GM19324 (cell line): ENCODE measurements around the gene ANKS1A.

Experiments used
- ATAC-seq: cut with Tn5 transposase; IDR thresholded peaks from one replicate; pipeline ENCODE4 v1.9.1; 2021; ENCODE audit warnings: mild to moderate bottlenecking, moderate library complexity; ENCODE audit not compliant: unreplicated experiment, low FRiP score

Gene ANKS1A

GRCh38 chr6:35078896-35079295 is 189.8 kb downstream of the ANKS1A start:
- ATAC-seq: no peak

GRCh38 chr6:35079311-35080000 is 190.4 kb downstream of the ANKS1A start:
- no peak for ATAC-seq

DNA sequence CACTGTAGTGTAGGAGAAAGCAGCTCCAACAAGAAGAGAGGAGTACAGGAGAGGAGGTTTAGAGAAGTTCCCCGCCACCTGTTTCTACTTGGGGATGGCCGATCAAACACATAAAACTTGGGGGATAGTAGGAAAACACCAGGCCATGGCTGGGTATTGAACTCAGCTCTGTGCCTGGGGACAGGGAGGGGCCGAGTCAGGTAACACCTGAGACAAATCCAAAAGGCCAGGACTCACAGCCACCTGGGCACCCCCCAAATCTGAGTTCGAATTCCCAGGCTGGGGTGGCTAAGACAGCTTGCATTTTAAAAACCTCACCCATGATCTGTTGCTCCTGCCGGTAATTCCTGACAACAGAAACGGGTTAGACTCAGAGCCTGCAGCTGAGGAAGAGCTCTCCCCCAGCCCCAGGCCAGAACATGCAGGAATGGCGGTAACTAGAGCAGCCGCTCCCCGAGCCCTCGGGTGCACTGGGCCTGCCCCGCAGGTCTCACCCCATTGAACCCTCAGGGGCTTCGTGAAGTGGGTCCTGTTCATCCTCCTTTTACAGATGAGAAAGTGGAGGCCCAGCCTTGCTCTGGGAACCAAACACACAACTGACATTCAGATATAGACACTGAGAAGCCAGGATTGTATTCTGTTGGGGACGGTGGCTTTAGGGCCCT is 191.1 kb downstream of the ANKS1A start:
- ATAC-seq: no peak

DNA sequence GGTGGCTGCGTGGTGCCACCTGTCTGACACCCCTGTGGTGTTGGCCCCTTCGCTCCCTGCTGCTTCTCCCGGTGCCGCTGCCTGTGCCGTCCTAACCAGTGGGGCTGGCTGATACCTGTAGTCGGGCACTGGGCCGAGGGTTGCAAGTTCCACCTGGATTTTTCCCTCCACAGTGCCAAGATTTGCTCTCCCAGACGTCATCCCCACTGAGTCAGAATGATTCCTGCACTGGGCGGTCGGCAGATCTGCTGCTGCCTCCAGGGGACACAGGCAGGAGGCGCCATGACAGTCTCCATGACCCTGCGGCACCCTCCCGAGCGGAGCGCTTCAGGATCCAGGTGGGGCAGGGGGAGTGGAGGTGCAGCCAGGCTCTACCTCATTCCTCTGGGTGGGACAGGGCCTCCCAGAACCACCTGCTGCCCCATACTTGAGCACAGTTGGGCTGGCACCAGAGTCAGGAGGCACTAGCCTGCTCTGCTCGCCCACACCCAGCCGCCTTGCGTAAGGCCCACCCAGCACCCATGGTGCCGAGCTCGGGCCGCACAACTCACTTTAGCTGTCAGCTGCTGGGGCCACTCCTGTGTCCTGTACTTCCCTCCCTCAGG is 191.9 kb downstream of the ANKS1A start:
- no peak for ATAC-seq

DNA sequence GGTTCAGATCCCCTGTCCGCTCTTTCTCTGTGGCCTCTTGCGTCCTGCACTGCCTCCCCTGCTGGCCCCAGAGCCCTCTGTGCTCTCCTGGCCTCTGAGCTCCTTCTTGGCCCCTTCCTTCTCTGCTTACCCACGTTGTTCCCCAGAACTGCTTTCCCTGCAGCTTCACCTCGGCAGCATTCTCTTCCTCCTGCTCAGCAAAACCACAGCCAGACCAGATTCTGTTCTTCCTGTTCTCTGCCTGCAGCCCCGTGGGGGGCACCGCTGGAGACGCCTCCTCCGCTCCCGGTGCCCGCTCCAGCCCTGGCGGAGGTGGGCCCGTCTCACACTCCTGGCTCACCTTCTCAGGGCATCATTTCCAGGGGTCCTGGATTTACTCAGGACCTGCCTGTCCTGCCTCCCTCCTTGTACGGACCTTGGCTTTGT is 192.4 kb downstream of the ANKS1A start:
- ATAC-seq: no peak

GRCh38 chr6:35082046-35082732 is 193.1 kb downstream of the ANKS1A start:
- no peak for ATAC-seq

- no peak for ATAC-seq
These were observed 193.8 kb downstream of the ANKS1A start for GRCh38 chr6:35082733-35083403.

DNA sequence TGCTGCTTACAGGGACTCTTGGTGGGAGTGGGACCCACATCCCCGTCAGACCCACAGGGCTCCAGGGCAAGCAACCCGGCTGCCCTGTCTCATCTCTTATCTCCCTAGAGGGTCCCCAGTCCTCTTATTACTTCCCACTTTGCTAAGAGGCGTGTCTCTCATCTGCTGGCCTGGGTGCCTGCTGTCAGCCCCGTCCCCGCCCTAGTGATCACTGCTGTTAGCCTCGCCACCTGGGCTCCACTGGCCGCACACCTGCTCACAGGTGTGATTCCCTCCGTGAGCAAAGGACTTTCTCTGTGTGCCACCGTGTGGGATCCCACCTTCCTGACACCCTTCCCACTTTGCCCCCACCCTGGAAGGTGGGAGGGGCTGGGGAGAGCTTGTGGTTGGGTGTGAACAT is 194.5 kb downstream of the ANKS1A start:
- no peak for ATAC-seq

- ATAC-seq: no peak
These were observed 195.0 kb downstream of the ANKS1A start for GRCh38 chr6:35084041-35084491.

DNA sequence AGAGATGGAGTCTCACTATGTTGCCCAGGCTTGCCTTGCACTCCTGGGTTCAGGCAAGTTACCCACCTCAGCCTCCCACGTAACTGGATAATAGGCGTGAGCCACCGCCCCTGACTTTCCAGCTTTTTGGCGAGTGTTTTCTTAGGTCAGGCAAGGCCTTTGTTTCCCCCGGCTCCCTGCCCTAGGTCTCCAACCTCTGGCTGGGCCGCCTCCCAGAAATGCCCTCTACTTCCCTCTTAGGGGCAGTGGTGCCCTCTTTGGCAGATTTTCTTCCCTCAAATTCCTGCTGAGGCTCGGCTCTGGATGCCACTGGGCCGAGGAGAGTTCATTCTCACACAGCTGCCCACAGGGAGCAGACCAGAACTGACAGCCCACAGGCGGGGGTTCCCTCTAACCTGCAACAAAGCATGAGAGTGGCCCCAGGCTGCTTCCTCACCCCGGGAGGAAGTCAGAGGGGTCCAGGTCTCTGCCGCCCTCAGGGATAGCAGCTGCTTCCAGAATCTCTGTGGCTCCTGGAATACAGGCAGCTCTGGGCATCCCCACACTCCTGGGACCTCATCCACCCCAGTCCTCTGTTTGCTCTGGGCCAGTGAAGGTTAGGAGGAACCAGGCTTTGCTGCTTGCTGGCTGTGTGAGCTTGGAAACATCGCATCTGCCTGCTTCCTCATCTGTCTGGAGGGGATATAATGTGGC is 195.6 kb downstream of the ANKS1A start:
- no peak for ATAC-seq

- no peak for ATAC-seq
These were observed 196.6 kb downstream of the ANKS1A start for GRCh38 chr6:35085359-35086281.

- no peak for ATAC-seq
These were observed 197.2 kb downstream of the ANKS1A start for GRCh38 chr6:35086282-35086632.

DNA sequence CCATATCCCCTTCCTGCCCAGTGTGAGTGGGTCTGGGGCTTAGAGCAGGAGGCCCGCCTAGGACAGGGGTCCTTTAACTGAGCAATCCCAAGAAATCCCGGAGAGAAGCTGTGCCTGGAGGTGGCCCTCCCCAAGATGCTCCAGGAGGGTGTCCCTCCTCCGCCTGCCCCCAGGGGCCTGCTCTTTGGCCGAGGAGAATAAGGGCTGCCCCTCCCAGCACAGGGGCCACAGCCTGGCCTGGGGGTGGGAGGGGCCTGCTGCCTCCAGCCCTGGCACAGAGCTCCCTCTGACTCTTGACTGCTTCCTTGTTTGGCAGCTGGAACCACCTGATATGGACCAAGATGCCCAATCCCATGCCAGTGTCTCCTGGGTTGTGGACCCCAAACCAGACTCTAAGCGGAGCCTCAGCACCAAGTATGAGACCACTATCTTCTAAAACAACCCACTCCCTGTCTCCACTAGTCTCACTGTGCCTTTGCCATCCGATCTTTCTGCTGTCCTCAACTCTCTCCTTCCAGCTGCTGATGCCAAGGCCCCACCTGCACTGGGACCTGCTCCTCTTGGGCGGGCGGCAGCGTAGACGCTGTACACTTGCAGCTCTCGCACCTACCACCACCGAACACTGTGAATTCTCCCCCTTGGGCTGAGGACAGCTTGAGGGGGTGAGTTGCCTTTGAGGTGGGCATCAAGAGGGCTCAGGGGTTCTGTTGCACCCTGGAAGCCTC is 197.7 kb downstream of the ANKS1A start:
- no peak for ATAC-seq

DNA sequence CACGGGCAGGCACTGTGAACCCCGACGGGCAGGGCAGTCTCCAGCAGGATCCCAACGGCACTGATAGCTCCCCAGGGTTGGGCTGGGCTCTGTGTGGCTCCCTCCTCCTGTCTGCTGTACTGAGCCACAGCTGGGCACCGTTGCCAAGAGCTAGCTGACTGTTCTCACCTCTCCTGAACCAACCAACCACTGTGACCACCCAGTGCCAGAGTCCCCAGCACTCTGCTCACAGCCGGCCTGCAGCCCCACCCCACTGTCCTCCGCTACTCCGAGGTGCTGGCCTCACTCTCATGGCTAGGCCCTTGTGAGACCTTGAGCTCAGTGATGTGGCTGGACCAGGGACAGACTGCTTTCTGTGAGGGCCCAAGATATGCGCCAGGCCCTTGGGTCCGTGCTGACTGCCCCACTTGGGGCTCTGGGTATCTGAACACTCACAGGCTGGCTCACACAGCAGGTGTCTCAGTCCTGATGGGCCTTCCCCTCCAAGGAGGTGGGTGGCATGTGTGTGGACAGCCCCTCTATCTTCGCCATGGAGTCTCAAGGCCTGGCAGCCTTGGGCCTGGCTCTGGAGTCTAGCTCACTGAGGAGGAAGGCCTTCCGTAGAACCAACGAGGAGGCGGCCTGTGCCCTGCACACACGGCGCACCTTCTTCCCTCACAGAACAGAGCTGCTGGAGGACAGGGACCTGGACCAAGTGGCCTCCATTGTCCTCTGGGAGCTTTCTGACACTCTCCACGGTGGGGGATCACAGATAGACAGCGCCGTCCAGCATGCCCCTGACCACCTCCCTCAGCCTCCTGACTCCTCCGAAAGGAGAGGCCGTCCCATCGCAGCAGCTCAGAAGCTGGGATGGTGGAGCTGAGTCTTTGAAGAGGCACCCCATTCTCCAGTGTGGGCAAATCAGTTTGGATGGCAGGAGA is 198.6 kb downstream of the ANKS1A start:
- ATAC-seq: no peak

- ATAC-seq: no peak
These were observed 199.5 kb downstream of the ANKS1A start for GRCh38 chr6:35088281-35089215.

DNA sequence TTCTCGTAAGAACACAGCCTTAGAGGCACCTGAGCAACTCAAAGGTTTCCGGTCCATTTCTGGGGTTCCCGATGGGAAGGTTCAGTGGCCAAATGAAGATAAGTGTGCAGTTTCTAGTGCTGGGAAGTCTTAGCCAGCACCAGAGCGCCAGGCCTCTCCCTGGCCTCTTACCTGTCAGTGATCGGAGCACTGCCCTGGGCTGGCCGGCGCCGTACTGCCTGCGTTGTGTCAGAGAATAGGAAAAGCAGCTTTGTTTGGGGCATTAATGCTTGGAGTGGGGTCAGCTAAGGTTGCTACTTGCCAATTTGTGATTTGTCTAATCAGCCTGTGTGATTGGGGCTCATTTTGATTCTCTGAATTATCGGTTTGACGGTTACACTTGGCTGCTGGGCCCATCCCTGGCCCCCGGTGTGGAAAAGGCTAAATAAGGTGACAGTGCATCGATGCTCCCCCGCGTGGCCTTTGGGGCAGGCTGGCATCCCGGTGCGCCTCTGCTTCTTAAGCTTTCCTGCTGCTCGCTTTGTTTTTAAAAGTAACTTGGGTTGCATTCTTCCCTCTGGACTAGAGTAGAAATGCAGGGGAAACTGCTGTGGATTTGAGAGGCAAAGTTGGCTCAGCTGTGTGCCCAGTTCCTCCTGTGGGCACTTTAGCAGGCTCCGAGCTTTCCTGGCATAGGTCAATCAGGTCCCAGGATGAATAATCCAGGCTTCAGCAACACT is 200.3 kb downstream of the ANKS1A start:
- ATAC-seq: no peak
